ENCODE measurements around the gene EPHB4. TPM values are rescaled to one million over a fixed set of nuclear protein-coding genes. Genes with fewer than 3 reads are reported as not detected.
"Not testable (repeated sequence)": the region's sequence is repeated elsewhere in the genome, so short reads cannot be mapped to it uniquely, and the experiment has no call there.

EPHB4 gene
- total and polyA plus RNA-seq, 7 donors, result 5.1 to 13.9 (median 10.3) TPM

- 70 to 80% (median 74%) methylated on average over 10 of the region's 10 CpGs for WGBS, 3 donors
- peaks cover 0 to 17% (median 5%) of the 10 kb centered on the region in 3 donors for H3K27me3 ChIP-seq (ENCODE audit: insufficient read depth in 3 of 3, low read length in 2 of 3)
- ATAC-seq, result no peak
These were observed 62.5 kb downstream of the EPHB4 start for GRCh38 chr7:100764841-100765240.

GRCh38 chr7:100763556-100764140 is 63.7 kb downstream of the EPHB4 start:
- 38 to 49% (median 45%) methylated on average over 14 of the region's 14 CpGs for WGBS, 3 donors
- H3K27me3 ChIP-seq (ENCODE audit: insufficient read depth in 3 of 3, low read length in 2 of 3), result peaks cover 0 to 13% (median 5%) of the 10 kb centered on the region in 3 donors
- DNase-seq (no peak), ATAC-seq (no peak)
- no peak overlapping the region for H3K27ac ChIP-seq
- no peaks in the 10 kb centered on the region for H3K9me3 ChIP-seq
- H3K4me1 ChIP-seq, result no peaks in the 10 kb centered on the region
- TF ChIP-seq CTCF (IDR thresholded peaks at IDR 0.05), result no peak
- intact Hi-C loops (cut with DNase I), result no loop called here
- H3K36me3 ChIP-seq (ENCODE audit: insufficient read depth in 1 of 2, low read depth in 1 of 2), result no peaks in the 10 kb centered on the region
- no peak overlapping the region for H3K4me3 ChIP-seq

More at GRCh38 chr7:100764841-100765240, 62.5 kb downstream of the EPHB4 start:
- Histone ChIP-seq H3K27ac (no peak overlapping the region), H3K36me3 (ENCODE audit: insufficient read depth in 1 of 2, low read depth in 1 of 2) (no peaks in the 10 kb centered on the region), H3K9me3 (no peaks in the 10 kb centered on the region), H3K4me3 (no peak overlapping the region), H3K4me1 (no peaks in the 10 kb centered on the region)
- DNase-seq, result no peak
- no peak for TF ChIP-seq CTCF (IDR thresholded peaks at IDR 0.05)
- intact Hi-C loops (cut with DNase I), result no loop called here

DNA sequence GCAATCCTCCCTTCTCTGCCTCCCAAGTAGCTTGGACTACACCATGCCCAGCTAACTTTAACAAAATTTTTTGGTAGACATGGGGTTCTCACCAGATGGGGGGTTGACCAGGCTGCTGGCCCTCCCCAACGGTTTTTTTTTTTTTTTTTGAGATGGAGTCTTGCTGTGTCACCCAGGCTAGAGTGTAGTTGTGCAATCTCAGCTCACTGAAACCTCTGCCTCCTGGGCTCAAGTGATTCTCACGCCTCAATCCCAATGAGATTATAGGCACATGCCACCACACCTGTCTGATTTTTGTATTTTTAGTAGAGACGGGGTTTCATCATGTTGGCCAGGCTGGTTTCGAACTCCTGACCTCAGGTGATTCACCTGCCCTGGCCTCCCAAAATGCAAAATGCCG is 64.5 kb downstream of the EPHB4 start:
- WGBS, 3 donors, result 66 to 81% (median 71%) methylated on average over 5 of the region's 5 CpGs
- DNase-seq; H3K36me3 ChIP-seq (ENCODE audit: insufficient read depth in 1 of 2, low read depth in 1 of 2); ATAC-seq; intact Hi-C loops (cut with DNase I); H3K27ac ChIP-seq; H3K9me3 ChIP-seq; H3K4me1 ChIP-seq; H3K4me3 ChIP-seq: not testable (repeated sequence)
- peaks cover 0 to 14% (median 4%) of the 10 kb centered on the region in 3 donors for H3K27me3 ChIP-seq (ENCODE audit: insufficient read depth in 3 of 3, low read length in 2 of 3)

- Histone ChIP-seq H3K4me1 (no peaks in the 10 kb centered on the region), H3K27me3 (ENCODE audit: insufficient read depth in 3 of 3, low read length in 2 of 3) (peaks cover 0 to 17% (median 2%) of the 10 kb centered on the region in 3 donors), H3K36me3 (ENCODE audit: insufficient read depth in 1 of 2, low read depth in 1 of 2) (no peaks in the 10 kb centered on the region), H3K9me3 (no peaks in the 10 kb centered on the region), H3K4me3 (no peak overlapping the region), H3K27ac (no peak overlapping the region)
- TF ChIP-seq CTCF (IDR thresholded peaks at IDR 0.05), result no peak
- WGBS, 3 donors, result 61 to 63% (median 62%) methylated on average over 19 of the region's 19 CpGs
- intact Hi-C loops (cut with DNase I), result no loop called here
- ATAC-seq (no peak), DNase-seq (no peak)
These were observed 67.8 kb downstream of the EPHB4 start for GRCh38 chr7:100759357-100760171.

GRCh38 chr7:100753750-100754149 is 73.6 kb downstream of the EPHB4 start:
- no peak for ATAC-seq
- WGBS, 3 donors, result 74 to 80% (median 78%) methylated on average over 2 to 3 of the region's 3 CpGs
- Histone ChIP-seq H3K36me3 (ENCODE audit: insufficient read depth in 1 of 2, low read depth in 1 of 2) (no peaks in the 10 kb centered on the region), H3K27ac (no peak overlapping the region), H3K9me3 (no peaks in the 10 kb centered on the region), H3K27me3 (ENCODE audit: insufficient read depth in 3 of 3, low read length in 2 of 3) (peaks cover 0 to 30% (median 2%) of the 10 kb centered on the region in 3 donors), H3K4me1 (no peaks in the 10 kb centered on the region), H3K4me3 (no peak overlapping the region)
- DNase-seq, result no peak
- no peak for TF ChIP-seq CTCF (IDR thresholded peaks at IDR 0.05)
- intact Hi-C loops (cut with DNase I), result no loop called here

Measured in psoas muscle (tissue), 8 donors.